ENCODE measurements around the gene MAGEB17.

DNA sequence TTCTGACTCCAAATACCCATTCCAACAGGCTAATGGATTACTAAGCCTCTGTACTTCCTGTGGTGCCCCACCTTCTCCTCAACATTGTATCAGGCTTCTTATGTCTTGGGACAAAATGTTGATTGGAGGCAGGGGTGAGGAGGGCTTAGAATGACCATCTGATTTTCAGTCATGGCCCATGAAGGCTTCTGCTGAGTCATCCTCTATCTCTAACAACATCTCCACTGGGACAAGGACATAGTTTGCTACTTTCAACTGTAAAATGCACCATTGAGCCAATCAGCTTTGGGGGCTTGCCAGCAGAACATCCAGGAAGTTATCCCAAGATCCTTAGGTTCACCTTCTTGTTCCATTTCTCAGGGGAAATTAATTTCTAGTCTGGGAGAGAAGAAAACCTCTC, 29.5 kb downstream of the MAGEB17 start:
- TF ChIP-seq, protein P1, sequence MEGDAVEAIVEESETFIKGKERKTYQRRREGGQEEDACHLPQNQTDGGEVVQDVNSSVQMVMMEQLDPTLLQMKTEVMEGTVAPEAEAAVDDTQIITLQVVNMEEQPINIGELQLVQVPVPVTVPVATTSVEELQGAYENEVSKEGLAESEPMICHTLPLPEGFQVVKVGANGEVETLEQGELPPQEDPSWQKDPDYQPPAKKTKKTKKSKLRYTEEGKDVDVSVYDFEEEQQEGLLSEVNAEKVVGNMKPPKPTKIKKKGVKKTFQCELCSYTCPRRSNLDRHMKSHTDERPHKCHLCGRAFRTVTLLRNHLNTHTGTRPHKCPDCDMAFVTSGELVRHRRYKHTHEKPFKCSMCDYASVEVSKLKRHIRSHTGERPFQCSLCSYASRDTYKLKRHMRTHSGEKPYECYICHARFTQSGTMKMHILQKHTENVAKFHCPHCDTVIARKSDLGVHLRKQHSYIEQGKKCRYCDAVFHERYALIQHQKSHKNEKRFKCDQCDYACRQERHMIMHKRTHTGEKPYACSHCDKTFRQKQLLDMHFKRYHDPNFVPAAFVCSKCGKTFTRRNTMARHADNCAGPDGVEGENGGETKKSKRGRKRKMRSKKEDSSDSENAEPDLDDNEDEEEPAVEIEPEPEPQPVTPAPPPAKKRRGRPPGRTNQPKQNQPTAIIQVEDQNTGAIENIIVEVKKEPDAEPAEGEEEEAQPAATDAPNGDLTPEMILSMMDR (conservative IDR thresholded peaks at IDR 0.05; ENCODE audit: low read depth in 2 of 2) = no peak
- no peak for TF ChIP-seq POLR2AphosphoS5 (IDR thresholded peaks at IDR 0.05; ENCODE audit: low read depth)
- TF ChIP-seq CREB1 (CRISPR knock-in tag; IDR thresholded peaks at IDR 0.05; ENCODE audit: low read depth) = no peak
- TF ChIP-seq EZH2 (IDR thresholded peaks at IDR 0.05; ENCODE audit: low read depth, unreplicated experiment) = no peak
- TF ChIP-seq, protein P2, sequence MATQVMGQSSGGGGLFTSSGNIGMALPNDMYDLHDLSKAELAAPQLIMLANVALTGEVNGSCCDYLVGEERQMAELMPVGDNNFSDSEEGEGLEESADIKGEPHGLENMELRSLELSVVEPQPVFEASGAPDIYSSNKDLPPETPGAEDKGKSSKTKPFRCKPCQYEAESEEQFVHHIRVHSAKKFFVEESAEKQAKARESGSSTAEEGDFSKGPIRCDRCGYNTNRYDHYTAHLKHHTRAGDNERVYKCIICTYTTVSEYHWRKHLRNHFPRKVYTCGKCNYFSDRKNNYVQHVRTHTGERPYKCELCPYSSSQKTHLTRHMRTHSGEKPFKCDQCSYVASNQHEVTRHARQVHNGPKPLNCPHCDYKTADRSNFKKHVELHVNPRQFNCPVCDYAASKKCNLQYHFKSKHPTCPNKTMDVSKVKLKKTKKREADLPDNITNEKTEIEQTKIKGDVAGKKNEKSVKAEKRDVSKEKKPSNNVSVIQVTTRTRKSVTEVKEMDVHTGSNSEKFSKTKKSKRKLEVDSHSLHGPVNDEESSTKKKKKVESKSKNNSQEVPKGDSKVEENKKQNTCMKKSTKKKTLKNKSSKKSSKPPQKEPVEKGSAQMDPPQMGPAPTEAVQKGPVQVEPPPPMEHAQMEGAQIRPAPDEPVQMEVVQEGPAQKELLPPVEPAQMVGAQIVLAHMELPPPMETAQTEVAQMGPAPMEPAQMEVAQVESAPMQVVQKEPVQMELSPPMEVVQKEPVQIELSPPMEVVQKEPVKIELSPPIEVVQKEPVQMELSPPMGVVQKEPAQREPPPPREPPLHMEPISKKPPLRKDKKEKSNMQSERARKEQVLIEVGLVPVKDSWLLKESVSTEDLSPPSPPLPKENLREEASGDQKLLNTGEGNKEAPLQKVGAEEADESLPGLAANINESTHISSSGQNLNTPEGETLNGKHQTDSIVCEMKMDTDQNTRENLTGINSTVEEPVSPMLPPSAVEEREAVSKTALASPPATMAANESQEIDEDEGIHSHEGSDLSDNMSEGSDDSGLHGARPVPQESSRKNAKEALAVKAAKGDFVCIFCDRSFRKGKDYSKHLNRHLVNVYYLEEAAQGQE (IDR thresholded peaks at IDR 0.05; ENCODE audit: unreplicated experiment) = no peak
- TF ChIP-seq STAT1 (IDR thresholded peaks at IDR 0.05; ENCODE audit: unreplicated experiment) = no peak
- TF ChIP-seq EZH2phosphoT487 (IDR thresholded peaks at IDR 0.05; ENCODE audit: unreplicated experiment) = no peak
